H54 (cell line): Measurements from ENCODE around the gene PRKRIP1.
"Not testable (repeated sequence)": the region's sequence is repeated elsewhere in the genome, so short reads cannot be mapped to it uniquely, and the experiment has no call there.

Source experiments
- DNase-seq: peaks from one replicate; pipeline ENCODE4 v3.0.0; 2011; ENCODE audit warnings: low spot score, mixed read lengths; ENCODE audit not compliant: insufficient read length
- FAIRE-seq: peaks from 3 replicates; lab custom pipeline; 2011; peaks lifted over from hg19 to GRCh38; lab: Jason Lieb, UNC
- POLR2A ChIP-seq: IDR thresholded peaks from 2 replicates; pipeline ENCODE4 v1.6.1; 2011; ENCODE audit warnings: low read depth, mild to moderate bottlenecking, low read length

PRKRIP1 gene, protein sequence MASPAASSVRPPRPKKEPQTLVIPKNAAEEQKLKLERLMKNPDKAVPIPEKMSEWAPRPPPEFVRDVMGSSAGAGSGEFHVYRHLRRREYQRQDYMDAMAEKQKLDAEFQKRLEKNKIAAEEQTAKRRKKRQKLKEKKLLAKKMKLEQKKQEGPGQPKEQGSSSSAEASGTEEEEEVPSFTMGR

GRCh38 chr7:102395873-102396709 is at the start of gene PRKRIP1:
PRKRIP1 (plus strand) TSS chr7:102396363; CDS start chr7:102396412, 49 bp downstream.
- TF ChIP-seq POLR2A: peak; percentile 7
- FAIRE-seq: peak; percentile 27
- peak; percentile 92 for DNase-seq

GRCh38 chr7:102346983-102347382 is 49.2 kb upstream of the PRKRIP1 start:
- not testable (repeated sequence) for FAIRE-seq, DNase-seq

DNA sequence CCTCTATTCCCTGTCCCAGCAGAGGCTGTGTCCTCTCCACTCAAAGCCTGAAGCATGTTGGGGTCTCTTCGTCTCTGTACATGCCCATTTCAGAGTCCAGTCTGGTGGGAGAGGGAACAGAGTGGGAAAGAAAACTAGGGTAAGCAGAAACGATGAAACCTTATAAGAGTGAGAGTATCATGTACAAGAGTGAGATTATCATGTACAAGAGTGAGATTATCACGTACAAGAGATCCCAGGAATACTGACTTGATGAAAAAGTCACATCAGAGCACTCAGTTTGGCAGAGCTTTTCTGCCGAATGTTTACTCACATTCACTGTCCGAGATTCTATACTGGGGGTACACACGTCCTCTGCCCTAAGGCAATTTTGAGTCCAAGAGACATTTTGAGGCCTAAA is 39.8 kb upstream of the PRKRIP1 start, which contains the start of gene SPDYE6:
Gene SPDYE6, minus strand, starts transcription at position 101 of the 400 bp plus-strand sequence. CDS start 421 bp downstream, outside the sequence.
- not testable (repeated sequence) for FAIRE-seq, DNase-seq

GRCh38 chr7:102363549-102364393 is 32.4 kb upstream of the PRKRIP1 start:
- DNase-seq (peak; percentile 71), FAIRE-seq (peak; percentile 95)
- TF ChIP-seq POLR2A: peak; percentile 92

GRCh38 chr7:102364394-102364886 is 31.7 kb upstream of the PRKRIP1 start:
- FAIRE-seq, DNase-seq: not testable (repeated sequence)

- FAIRE-seq, DNase-seq: not testable (repeated sequence)
These were observed 30.8 kb upstream of the PRKRIP1 start for GRCh38 chr7:102365390-102365789.

- not testable (repeated sequence) for DNase-seq, FAIRE-seq
These were observed 26.1 kb upstream of the PRKRIP1 start for GRCh38 chr7:102370038-102370437.

DNA sequence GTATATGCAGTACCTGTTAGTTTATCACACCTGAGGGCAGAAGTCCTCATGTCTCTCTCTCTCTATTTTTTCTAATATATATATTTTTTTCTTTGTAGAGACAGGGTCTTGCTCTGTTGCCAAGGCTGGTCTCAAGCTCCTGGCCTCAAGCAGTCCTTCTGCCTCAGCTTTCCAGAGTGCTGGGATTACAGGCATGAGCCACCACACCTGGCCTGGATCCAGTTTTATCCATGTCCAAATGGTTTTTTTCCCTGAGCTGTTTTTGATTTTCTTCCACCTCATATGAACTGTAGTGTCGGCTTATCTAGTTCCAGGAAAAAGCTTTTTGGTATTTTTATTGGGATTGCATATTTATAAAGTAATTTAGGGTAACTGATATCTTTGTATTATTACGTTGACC is 23.4 kb upstream of the PRKRIP1 start:
- not testable (repeated sequence) for DNase-seq, FAIRE-seq

- no peak for TF ChIP-seq POLR2A
- FAIRE-seq: no peak
- DNase-seq: no peak
These were observed 19.1 kb upstream of the PRKRIP1 start for GRCh38 chr7:102376964-102377466.

DNA sequence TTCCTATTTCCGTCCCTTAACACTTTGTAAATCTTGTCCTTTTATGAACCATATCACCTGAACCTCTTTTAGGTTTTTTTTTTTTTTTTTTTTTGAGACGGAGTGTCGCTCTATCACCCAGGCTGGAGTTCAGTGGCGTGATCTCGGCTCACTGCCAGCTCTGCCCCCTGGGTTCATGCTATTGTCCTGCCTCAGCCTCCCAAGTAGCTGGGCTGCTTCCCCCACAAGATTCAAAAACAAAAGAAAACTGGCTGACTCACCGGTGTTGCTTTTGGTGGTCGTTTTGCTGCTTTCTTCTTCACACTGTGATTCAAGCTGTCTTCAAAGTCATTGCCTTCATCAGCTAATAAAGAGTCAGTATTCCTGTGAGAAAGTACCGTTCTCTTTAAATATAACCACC is 15.3 kb upstream of the PRKRIP1 start:
- not testable (repeated sequence) for FAIRE-seq, DNase-seq

GRCh38 chr7:102381696-102382425 is 14.3 kb upstream of the PRKRIP1 start:
- not testable (repeated sequence) for DNase-seq, FAIRE-seq

DNA sequence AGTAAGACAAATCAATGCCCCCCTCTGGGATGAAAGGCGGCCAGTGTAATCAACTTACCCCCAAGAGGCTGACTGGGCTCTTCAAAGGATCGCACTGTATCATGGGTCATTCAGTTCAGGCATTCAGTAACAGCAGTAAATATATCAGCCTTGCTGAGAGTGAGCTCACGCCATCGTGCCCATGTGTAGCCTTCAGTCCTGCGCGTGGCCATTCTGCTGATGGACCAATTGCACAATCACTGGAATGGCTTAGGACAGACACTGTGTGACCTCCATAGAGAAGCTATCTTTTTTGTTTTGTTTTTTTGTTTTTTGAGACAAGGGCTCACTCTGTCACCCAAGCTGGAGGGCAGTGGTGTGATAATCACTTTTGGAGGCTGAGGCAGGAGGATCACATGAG is 9.1 kb upstream of the PRKRIP1 start:
- no peak for FAIRE-seq
- DNase-seq: no peak
- no peak for TF ChIP-seq POLR2A

DNA sequence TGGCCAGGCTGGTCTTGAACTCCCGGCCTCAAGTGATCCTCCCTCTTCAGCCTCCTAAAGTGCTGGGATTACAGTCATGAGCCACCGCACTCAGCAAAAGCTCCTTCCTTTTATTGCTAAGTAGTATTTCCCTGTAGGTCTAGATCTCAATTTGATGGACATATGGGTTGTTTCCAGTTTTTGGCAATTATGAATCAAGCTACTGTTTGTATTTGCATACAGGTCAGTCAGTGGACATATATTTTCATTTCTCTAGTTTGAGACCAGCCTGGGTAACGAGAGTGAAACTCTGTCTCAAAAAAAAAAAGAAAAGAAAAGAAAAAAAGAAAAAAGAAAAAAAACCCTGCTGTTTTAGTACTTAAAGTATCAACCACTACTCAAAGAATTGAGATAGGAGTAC is 6.4 kb upstream of the PRKRIP1 start:
- no peak for TF ChIP-seq POLR2A
- FAIRE-seq (no peak), DNase-seq (no peak)
